ENCODE data around the gene INPP5J. TPM values are rescaled to one million over a fixed set of nuclear protein-coding genes. Genes with fewer than 3 reads are reported as not detected.

Gene INPP5J
- total and polyA plus RNA-seq, 2 experiments from 2014 or later, result 3.4 to 5.6 TPM

- Histone ChIP-seq H3K9me2 (replicated peaks; ENCODE audit: insufficient read depth) (no peaks in the 10 kb centered on the region), H3K4me1 (ENCODE audit: insufficient read depth) (peaks cover 3% of the 10 kb centered on the region), H3K9me3 (ENCODE audit: low read depth) (peaks cover 4% of the 10 kb centered on the region), H2AFZ (no peak overlapping the region), H3K79me2 (no peaks in the 10 kb centered on the region), H4K20me1 (ENCODE audit: insufficient read depth, poor library complexity, severe bottlenecking) (no peaks in the 10 kb centered on the region), H3K27ac (no peak overlapping the region), H3K4me2 (no peak overlapping the region), H3K4me3 (no peak overlapping the region), H3K36me3 (replicated peaks; ENCODE audit: insufficient read depth, low read depth) (no peaks in the 10 kb centered on the region), H3K27me3 (no peaks in the 10 kb centered on the region)
- TF ChIP-seq EZH2 (IDR thresholded peaks at IDR 0.05; ENCODE audit: borderline replicate concordance) (no peak), EZH2phosphoT487 (IDR thresholded peaks at IDR 0.05; ENCODE audit: low read depth, severe bottlenecking, unreplicated experiment) (no peak), CTCF (IDR thresholded peaks at IDR 0.05; ENCODE audit: poor library complexity) (no peak)
- DNase-seq (ENCODE audit: low spot score), result no peak
- 93% methylated on average over 1 of the region's 1 CpG for WGBS (ENCODE audit: low lambda C conversion rate, missing lambda C conversion rate)
Measured at GRCh38 chr22:31148488-31148887, 25.7 kb downstream of the INPP5J start.

- Histone ChIP-seq H3K4me3 (no peak overlapping the region), H3K9me2 (replicated peaks; ENCODE audit: insufficient read depth) (no peaks in the 10 kb centered on the region), H3K9me3 (ENCODE audit: low read depth) (peaks cover 4% of the 10 kb centered on the region), H3K27ac (no peak overlapping the region), H3K36me3 (replicated peaks; ENCODE audit: insufficient read depth, low read depth) (no peaks in the 10 kb centered on the region), H3K4me1 (ENCODE audit: insufficient read depth) (peaks cover 3% of the 10 kb centered on the region), H3K4me2 (no peak overlapping the region), H4K20me1 (ENCODE audit: insufficient read depth, poor library complexity, severe bottlenecking) (no peaks in the 10 kb centered on the region), H3K79me2 (no peaks in the 10 kb centered on the region), H2AFZ (no peak overlapping the region), H3K27me3 (no peaks in the 10 kb centered on the region)
- DNase-seq (ENCODE audit: low spot score), result peak; percentile 84
- TF ChIP-seq EZH2 (IDR thresholded peaks at IDR 0.05; ENCODE audit: borderline replicate concordance), result no peak
- TF ChIP-seq CTCF (IDR thresholded peaks at IDR 0.05; ENCODE audit: poor library complexity), result peak; percentile 80
- no peak for TF ChIP-seq EZH2phosphoT487 (IDR thresholded peaks at IDR 0.05; ENCODE audit: low read depth, severe bottlenecking, unreplicated experiment)
- WGBS (ENCODE audit: low lambda C conversion rate, missing lambda C conversion rate), result 12% methylated on average over 5 of the region's 5 CpGs
Measured at GRCh38 chr22:31148953-31149627, 26.3 kb downstream of the INPP5J start.

GRCh38 chr22:31150615-31151014, 27.8 kb downstream of the INPP5J start:
- H4K20me1 ChIP-seq (ENCODE audit: insufficient read depth, poor library complexity, severe bottlenecking), result no peaks in the 10 kb centered on the region
- H3K27ac ChIP-seq, result no peak overlapping the region
- WGBS (ENCODE audit: low lambda C conversion rate, missing lambda C conversion rate), result 54% methylated on average over 3 of the region's 3 CpGs
- H3K9me2 ChIP-seq (replicated peaks; ENCODE audit: insufficient read depth), result no peaks in the 10 kb centered on the region
- TF ChIP-seq EZH2 (IDR thresholded peaks at IDR 0.05; ENCODE audit: borderline replicate concordance), result no peak
- peak; percentile 36 for TF ChIP-seq CTCF (IDR thresholded peaks at IDR 0.05; ENCODE audit: poor library complexity)
- no peak for TF ChIP-seq EZH2phosphoT487 (IDR thresholded peaks at IDR 0.05; ENCODE audit: low read depth, severe bottlenecking, unreplicated experiment)
- no peak for DNase-seq (ENCODE audit: low spot score)
- H3K36me3 ChIP-seq (replicated peaks; ENCODE audit: insufficient read depth, low read depth), result no peaks in the 10 kb centered on the region
- H3K9me3 ChIP-seq (ENCODE audit: low read depth), result peaks cover 4% of the 10 kb centered on the region
- no peaks in the 10 kb centered on the region for H3K27me3 ChIP-seq
- H3K4me2 ChIP-seq, result no peak overlapping the region
- H2AFZ ChIP-seq, result no peak overlapping the region
- peaks cover 3% of the 10 kb centered on the region for H3K4me1 ChIP-seq (ENCODE audit: insufficient read depth)
- H3K4me3 ChIP-seq, result no peak overlapping the region
- H3K79me2 ChIP-seq, result no peaks in the 10 kb centered on the region

All from hepatocyte (in vitro differentiated cells).